Brain microvascular endothelial cell (primary cell): ENCODE data around the gene COL7A1.

Source experiments
- DNase-seq: peaks from one replicate; pipeline ENCODE4 v3.0.0-alpha.2; 2020
- H3K27ac ChIP-seq: fragments of 250-450 bp; sonication (Bioruptor Pico); 2 replicates; pipeline ENCODE4 v1.5.1; 2020; ENCODE audit warnings: mild to moderate bottlenecking, moderate library complexity
- H3K27me3 ChIP-seq: fragments of 250-450 bp; sonication (Bioruptor Pico); replicated peaks from 2 replicates; pipeline ENCODE4 v1.5.1; 2020; ENCODE audit warnings: mild to moderate bottlenecking
- H3K36me3 ChIP-seq: fragments of 250-450 bp; sonication (Bioruptor Pico); replicated peaks from 2 replicates; pipeline ENCODE4 v1.5.1; 2020; ENCODE audit warnings: mild to moderate bottlenecking
- H3K4me3 ChIP-seq: 2 replicates; pipeline ENCODE4 v1.5.1; 2011; ENCODE audit warnings: low read depth, mild to moderate bottlenecking, control low read depth, low read length, moderate library complexity
- in situ Hi-C: cut with HindIII; loops from 2 replicates; pipeline ENCODE4 v1.10.0; 2017; ENCODE audit warnings: low sequenced_read_pairs, low pct_ligation_motif_present
- TF ChIP-seq, protein P1 (sequence below): IDR thresholded peaks from 2 replicates; pipeline ENCODE4 v1.5.1; 2011; ENCODE audit warnings: low read depth, mild to moderate bottlenecking, moderate library complexity, low read length, control low read depth, inconsistent platforms; ENCODE audit errors: missing control alignments

COL7A1 gene

DNA sequence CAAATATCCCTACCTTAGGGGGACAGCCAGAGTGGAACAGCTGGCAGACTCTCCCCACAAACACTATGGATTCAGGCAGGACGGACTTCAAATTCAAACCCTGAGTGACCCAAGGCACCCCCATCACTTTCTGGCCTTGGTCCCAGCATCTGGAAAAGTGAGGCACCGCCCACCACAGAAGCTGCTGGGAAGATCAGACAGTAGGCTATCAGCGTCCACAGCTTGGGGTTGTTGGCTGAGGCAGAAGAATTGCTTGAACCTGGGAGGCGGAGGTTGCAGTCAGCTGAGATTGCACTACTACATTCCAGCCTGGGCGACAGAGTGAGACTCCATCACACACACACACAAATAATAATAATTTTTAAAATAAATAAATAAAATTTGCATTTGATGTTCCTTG, 47.0 kb downstream of the COL7A1 start:
- no peaks in the 10 kb centered on the region for H3K27me3 ChIP-seq
- no peak overlapping the region for H3K4me3 ChIP-seq
- in situ Hi-C loops = no loop called here
- DNase-seq = no peak
- no peaks in the 10 kb centered on the region for H3K36me3 ChIP-seq
- no peak overlapping the region for H3K27ac ChIP-seq
- TF ChIP-seq, protein P1, sequence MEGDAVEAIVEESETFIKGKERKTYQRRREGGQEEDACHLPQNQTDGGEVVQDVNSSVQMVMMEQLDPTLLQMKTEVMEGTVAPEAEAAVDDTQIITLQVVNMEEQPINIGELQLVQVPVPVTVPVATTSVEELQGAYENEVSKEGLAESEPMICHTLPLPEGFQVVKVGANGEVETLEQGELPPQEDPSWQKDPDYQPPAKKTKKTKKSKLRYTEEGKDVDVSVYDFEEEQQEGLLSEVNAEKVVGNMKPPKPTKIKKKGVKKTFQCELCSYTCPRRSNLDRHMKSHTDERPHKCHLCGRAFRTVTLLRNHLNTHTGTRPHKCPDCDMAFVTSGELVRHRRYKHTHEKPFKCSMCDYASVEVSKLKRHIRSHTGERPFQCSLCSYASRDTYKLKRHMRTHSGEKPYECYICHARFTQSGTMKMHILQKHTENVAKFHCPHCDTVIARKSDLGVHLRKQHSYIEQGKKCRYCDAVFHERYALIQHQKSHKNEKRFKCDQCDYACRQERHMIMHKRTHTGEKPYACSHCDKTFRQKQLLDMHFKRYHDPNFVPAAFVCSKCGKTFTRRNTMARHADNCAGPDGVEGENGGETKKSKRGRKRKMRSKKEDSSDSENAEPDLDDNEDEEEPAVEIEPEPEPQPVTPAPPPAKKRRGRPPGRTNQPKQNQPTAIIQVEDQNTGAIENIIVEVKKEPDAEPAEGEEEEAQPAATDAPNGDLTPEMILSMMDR = no peak

- no peaks in the 10 kb centered on the region for H3K36me3 ChIP-seq
Observed at GRCh38 chr3:48546203-48546829, 48.8 kb downstream of the COL7A1 start.

GRCh38 chr3:48544141-48544540, 51.0 kb downstream of the COL7A1 start:
- Histone ChIP-seq H3K27ac (no peak overlapping the region), H3K36me3 (no peaks in the 10 kb centered on the region), H3K27me3 (no peaks in the 10 kb centered on the region), H3K4me3 (no peak overlapping the region)
- DNase-seq = no peak
- in situ Hi-C loops = no loop called here
- TF ChIP-seq, protein P1 = no peak

More at GRCh38 chr3:48546203-48546829, 48.8 kb downstream of the COL7A1 start:
- no peak overlapping the region for H3K4me3 ChIP-seq
- no peak for DNase-seq
- H3K27ac ChIP-seq = no peak overlapping the region
- in situ Hi-C loops = no loop called here
- H3K27me3 ChIP-seq = no peaks in the 10 kb centered on the region
- TF ChIP-seq, protein P1 = no peak

DNA sequence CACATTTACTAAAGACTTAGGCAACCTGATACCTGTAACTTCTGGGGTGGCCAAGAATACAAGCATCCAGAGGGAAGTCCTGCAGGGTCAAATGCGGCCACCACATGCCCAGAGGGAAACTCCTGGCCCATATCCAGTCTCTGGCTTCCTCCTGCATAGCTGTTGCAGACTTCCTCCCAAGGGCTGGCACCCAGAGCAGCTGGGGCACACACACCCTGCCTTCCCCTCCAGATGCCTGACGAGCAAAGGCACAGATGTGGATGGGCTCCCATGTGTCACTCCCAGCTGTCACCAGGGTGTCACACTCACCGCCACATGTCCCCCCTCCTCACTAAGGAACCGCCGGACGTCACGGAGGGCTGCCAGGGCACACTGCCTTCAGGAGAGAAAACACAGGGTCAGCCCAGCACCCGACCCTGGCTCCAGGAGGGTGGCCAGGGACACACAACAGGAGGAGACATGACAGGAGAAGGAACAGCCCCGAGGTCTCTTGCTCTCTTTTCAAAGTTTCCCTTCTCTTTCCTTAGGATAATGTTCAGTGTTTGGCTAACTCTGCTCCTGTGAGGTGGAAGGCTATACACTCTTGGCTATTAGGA, 51.8 kb downstream of the COL7A1 start:
- Histone ChIP-seq H3K4me3 (no peak overlapping the region), H3K36me3 (no peaks in the 10 kb centered on the region), H3K27me3 (no peaks in the 10 kb centered on the region), H3K27ac (no peak overlapping the region)
- TF ChIP-seq, protein P1 = no peak
- in situ Hi-C loops = no loop called here
- no peak for DNase-seq

DNA sequence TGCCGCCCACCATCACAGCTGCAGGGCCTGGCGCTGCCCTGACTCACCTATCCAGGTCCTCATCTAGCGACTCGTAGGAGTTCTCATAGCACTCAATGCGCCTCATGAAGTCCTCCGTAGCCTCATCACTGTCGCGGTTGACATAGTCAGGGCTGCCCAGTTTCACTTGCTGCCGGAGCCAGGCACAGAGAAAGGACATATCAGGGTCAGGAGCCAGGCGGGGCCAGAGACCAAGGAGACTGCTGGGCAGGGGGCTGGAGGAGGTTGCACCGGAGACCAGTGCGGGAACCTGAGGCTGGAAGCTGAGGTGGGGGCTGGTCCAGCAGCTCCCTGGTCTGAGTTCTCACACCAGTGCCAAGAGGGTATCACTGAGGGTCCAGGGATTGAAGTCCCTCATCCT, 56.7 kb downstream of the COL7A1 start:
- in situ Hi-C loops = no loop called here
- Histone ChIP-seq H3K27me3 (no peaks in the 10 kb centered on the region), H3K36me3 (peaks cover 9% of the 10 kb centered on the region), H3K4me3 (no peak overlapping the region), H3K27ac (no peak overlapping the region)
- TF ChIP-seq, protein P1 = no peak
- DNase-seq = no peak

GRCh38 chr3:48536785-48537184, 58.3 kb downstream of the COL7A1 start:
- H3K27ac ChIP-seq = no peak overlapping the region
- peaks cover 9% of the 10 kb centered on the region for H3K36me3 ChIP-seq
- TF ChIP-seq, protein P1 = no peak
- in situ Hi-C loops = no loop called here
- H3K27me3 ChIP-seq = no peaks in the 10 kb centered on the region
- DNase-seq = no peak
- H3K4me3 ChIP-seq = no peak overlapping the region
